ENCODE data around the gene TOR1AIP2. TPM values are rescaled to one million over a fixed set of nuclear protein-coding genes. Genes with fewer than 3 reads are reported as not detected.

Gene TOR1AIP2
- total RNA-seq, 4 donors from 2014 or later = 65.9 to 138 (median 86.1) TPM

GRCh38 chr1:179820226-179820970 lies 57.2 kb downstream of the TOR1AIP2 start:
- DNase-seq (ENCODE audit: low spot score) = no peak
- TF ChIP-seq CTCF (IDR thresholded peaks at IDR 0.05) = no peak

GRCh38 chr1:179818743-179819173 lies 58.8 kb downstream of the TOR1AIP2 start:
- DNase-seq (ENCODE audit: low spot score) = no peak
- no peak for TF ChIP-seq CTCF (IDR thresholded peaks at IDR 0.05)
- no peak for ATAC-seq (ENCODE audit: low FRiP score)

More at GRCh38 chr1:179820226-179820970, 57.2 kb downstream of the TOR1AIP2 start:
- no peak for ATAC-seq (ENCODE audit: low FRiP score)

- no peak for ATAC-seq (ENCODE audit: low FRiP score)
- no peak for TF ChIP-seq CTCF (IDR thresholded peaks at IDR 0.05)
- no peak for DNase-seq (ENCODE audit: low spot score)
These were observed 59.3 kb downstream of the TOR1AIP2 start for GRCh38 chr1:179818260-179818659.

GRCh38 chr1:179817789-179818188 lies 59.8 kb downstream of the TOR1AIP2 start:
- ATAC-seq (ENCODE audit: low FRiP score) (no peak), DNase-seq (ENCODE audit: low spot score) (no peak)

GRCh38 chr1:179817056-179817455 lies 60.5 kb downstream of the TOR1AIP2 start:
- no peak for ATAC-seq (ENCODE audit: low FRiP score)
- no peak for TF ChIP-seq CTCF (IDR thresholded peaks at IDR 0.05)
- no peak for DNase-seq (ENCODE audit: low spot score)

More at GRCh38 chr1:179817789-179818188, 59.8 kb downstream of the TOR1AIP2 start:
- TF ChIP-seq CTCF (IDR thresholded peaks at IDR 0.05) = no peak

- no peak for ATAC-seq (ENCODE audit: low FRiP score)
- DNase-seq (ENCODE audit: low spot score) = no peak
- TF ChIP-seq CTCF (IDR thresholded peaks at IDR 0.05) = no peak
These were observed 61.2 kb downstream of the TOR1AIP2 start for GRCh38 chr1:179816196-179816960.
